HFFc6 (cell line): ENCODE results near the gene KIF26B. TPM values are rescaled to one million over a fixed set of nuclear protein-coding genes. Genes with fewer than 3 reads are reported as not detected.
"Not testable (repeated sequence)": the region's sequence is repeated elsewhere in the genome, so short reads cannot be mapped to it uniquely, and the experiment has no call there.

ENCODE experiments used
- DNase-seq: peaks from one replicate; pipeline ENCODE4 v3.0.0-alpha.2; 2018
- H3K27ac Mint-ChIP-seq: 2 replicates; pipeline ENCODE4 v1.8.0; 2020; ENCODE audit warnings: mild to moderate bottlenecking, mixed read lengths
- H3K27me3 Mint-ChIP-seq: 2 replicates; pipeline ENCODE4 v1.8.0; 2021; ENCODE audit warnings: mild to moderate bottlenecking, moderate library complexity, mixed read lengths; ENCODE audit not compliant: insufficient read depth
- H3K36me3 Mint-ChIP-seq: 2 replicates; pipeline ENCODE4 v1.8.0; 2021; ENCODE audit warnings: low read depth, mixed read lengths
- H3K4me1 Mint-ChIP-seq: 2 replicates; pipeline ENCODE4 v1.8.0; 2020; ENCODE audit warnings: low read depth, mixed read lengths
- H3K4me3 Mint-ChIP-seq: 2 replicates; pipeline ENCODE4 v1.8.0; 2020; ENCODE audit warnings: mild to moderate bottlenecking, moderate library complexity, mixed read lengths
- H3K9me3 Mint-ChIP-seq: 2 replicates; pipeline ENCODE4 v1.8.0; 2020; ENCODE audit warnings: mild to moderate bottlenecking, mixed read lengths
- CTCF ChIP-seq: fragments of 200-600 bp; sonication (generic); IDR thresholded peaks from 2 replicates; pipeline ENCODE4 v1.5.0; 2021; ENCODE audit warnings: antibody characterized with exemption, mild to moderate bottlenecking
- total RNA-seq, 6 experiments: library from RNA; stranded (reverse); fragmentation: NEBNext Ultra II Directional; extraction: Animal tissue kit (Norgen Biotek cat#: 25700); gene quantifications; 2 replicates in 1 of 6; 3 replicates in 5 of 6; pipeline ENCODE4 v1.2.3, GENCODE V29; 2021

Gene KIF26B
- total RNA-seq, 6 experiments from 2014 or later, result 4.6 to 7.5 (median 5.5) TPM

GRCh38 chr1:245353411-245353810 is 198.6 kb downstream of the KIF26B start:
- DNase-seq, result no peak
- TF ChIP-seq CTCF, result no peak
- Mint-ChIP-seq H3K4me3 (no peak overlapping the region), H3K4me1 (peaks cover 10% of the 10 kb centered on the region), H3K27ac (no peak overlapping the region), H3K36me3 (no peaks in the 10 kb centered on the region), H3K27me3 (no peaks in the 10 kb centered on the region), H3K9me3 (no peaks in the 10 kb centered on the region)

DNA sequence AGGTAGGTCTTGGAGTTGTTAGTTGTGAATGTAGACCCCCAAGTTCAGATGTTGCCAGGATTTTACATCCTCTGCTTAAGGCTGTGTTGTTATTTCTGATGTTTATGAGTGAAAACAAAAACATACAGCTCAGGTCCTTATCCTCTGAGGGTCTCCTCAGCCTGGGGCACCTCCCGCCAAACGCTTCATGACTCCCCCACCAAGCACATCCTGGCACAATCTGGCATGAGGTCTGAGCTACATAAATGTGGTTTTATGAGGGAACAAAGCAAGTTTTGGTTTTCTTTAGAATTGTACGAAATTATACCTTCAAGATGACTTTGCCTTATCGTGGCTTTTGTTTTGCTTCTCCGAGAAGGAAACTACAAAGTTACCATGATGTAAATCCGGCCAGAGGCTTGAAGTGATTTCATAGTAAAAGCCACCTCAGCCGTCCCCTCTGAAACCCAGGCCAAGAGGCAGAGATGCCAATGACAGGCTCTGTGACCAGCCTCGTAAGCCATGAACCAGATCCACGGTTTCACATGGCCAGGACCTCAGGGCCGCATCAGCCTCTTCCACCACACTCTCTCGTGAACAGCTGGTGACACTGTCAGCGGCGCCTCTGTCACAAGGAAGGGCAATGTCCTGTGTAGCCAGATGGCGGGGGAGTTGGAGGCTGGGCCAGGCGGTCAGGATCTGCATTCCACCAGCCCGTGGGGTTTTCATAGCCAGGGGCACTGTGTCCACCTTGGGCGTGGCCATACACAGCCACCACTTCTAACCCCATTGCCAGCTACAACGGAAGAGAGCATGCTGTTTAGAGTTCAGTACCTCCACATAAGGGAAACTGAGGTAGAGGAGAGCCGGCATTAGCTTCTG is 199.4 kb downstream of the KIF26B start:
- H3K4me1 Mint-ChIP-seq, result peaks cover 10% of the 10 kb centered on the region
- TF ChIP-seq CTCF, result no peak
- H3K27ac Mint-ChIP-seq, result no peak overlapping the region
- no peaks in the 10 kb centered on the region for H3K27me3 Mint-ChIP-seq
- H3K36me3 Mint-ChIP-seq, result no peaks in the 10 kb centered on the region
- DNase-seq, result no peak
- H3K4me3 Mint-ChIP-seq, result no peak overlapping the region
- no peaks in the 10 kb centered on the region for H3K9me3 Mint-ChIP-seq

DNA sequence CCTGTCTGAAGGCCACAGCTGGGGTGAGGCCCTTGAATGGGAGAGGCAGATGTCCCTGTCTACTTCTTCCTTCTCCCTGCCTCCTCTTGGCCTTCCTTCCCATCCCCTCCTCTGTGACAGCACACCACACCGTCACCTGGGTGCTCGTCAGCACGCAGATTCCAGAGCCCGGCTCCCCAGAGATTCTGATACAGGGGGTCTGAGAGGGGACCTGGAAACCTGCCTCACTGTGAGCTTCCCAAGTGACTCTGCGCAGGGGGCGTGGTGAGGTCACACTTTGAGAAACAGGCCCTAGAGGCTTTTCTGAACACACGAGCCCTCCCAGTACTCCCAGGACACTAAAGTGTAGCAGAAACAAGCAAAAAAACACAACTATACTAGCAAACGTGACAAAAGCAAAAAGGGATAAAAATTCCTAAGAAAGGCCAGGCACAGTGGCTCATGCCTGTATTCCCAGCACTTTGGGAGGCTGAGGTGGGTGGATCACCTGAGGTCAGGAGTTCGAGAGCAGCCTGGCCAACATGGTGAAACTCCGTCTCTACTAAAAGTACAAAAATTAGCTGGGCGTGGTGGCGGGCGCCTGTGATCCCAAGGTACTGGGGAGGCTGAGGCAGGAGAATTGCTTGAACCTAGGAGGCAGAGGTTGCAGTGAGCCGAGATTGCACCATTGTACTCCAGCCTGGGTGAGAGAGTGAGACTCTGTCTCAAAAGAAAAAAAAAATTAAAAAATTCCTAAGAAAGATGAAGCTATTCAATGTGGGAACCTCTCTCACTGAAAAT is 201.3 kb downstream of the KIF26B start:
- not testable (repeated sequence) for DNase-seq, H3K9me3 Mint-ChIP-seq, H3K4me1 Mint-ChIP-seq, H3K4me3 Mint-ChIP-seq, H3K27ac Mint-ChIP-seq, H3K27me3 Mint-ChIP-seq, H3K36me3 Mint-ChIP-seq

DNA sequence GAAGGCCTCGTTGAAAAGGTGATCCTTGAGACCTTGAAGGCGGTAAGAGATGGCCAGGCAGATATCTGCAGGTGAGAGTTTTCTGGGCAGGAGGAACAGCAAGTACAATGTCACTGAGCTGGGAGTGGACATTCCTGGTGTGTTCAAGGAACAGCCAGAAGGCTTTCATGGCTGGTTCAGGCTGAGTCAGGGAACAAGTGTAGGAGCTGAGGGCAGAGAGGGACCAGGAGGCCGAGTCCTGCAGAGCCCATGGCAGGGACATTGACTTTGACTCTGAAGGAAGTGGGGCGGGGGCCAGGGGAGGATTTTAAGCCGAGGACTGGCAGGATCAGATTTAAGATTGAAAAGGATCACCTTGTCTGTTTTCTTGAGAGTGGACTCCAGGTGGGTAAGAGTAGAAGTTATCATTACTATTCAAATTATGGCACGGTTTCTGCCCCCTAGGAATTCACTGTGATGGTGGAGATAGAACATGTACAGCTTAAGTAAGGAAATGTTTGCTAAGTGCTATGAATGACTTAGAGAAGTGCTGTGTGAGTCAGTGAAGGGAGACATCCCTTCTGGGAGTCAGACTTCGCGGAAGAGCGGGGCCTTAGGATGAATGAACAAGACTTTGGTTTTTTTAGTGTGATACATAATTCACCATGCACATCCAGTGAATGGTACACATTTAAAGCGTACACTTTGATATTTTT is 202.3 kb downstream of the KIF26B start:
- Mint-ChIP-seq H3K36me3 (no peaks in the 10 kb centered on the region), H3K9me3 (no peaks in the 10 kb centered on the region), H3K27me3 (no peaks in the 10 kb centered on the region), H3K4me3 (no peak overlapping the region), H3K4me1 (peaks cover 10% of the 10 kb centered on the region), H3K27ac (no peak overlapping the region)
- no peak for DNase-seq
- no peak for TF ChIP-seq CTCF

DNA sequence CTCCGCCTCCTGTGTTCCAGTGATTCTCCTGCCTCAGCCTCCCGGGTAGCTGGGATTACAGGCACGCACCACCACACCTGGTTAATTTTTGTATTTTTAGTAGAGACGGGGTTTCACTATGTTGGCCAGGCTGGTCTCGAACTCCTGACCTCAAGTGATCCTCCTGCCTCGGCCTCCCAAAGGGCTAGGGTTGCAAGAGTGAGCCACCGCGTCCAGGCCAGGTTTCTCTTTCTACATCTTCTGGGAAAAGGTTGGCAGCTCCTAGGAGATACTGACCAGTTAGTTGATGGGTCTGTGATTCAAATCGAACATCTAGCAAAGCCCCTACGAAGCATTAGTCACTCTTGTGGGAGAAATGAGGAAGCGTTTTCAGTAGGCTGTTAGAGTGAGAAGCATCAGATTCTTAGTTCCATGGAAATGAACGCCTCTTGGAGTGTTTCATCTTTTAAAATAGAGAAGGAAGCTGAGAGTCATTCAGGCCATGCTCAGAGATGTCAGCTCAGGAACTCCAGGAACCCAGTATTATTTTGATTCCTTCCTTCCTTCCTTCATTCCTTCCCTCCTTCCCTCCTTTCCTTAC is 204.4 kb downstream of the KIF26B start:
- H3K4me3 Mint-ChIP-seq, H3K27me3 Mint-ChIP-seq, H3K9me3 Mint-ChIP-seq, H3K27ac Mint-ChIP-seq, H3K36me3 Mint-ChIP-seq, DNase-seq, H3K4me1 Mint-ChIP-seq: not testable (repeated sequence)

GRCh38 chr1:245361065-245361464 is 206.3 kb downstream of the KIF26B start:
- TF ChIP-seq CTCF, result no peak
- Mint-ChIP-seq H3K4me1 (peaks cover 10% of the 10 kb centered on the region), H3K36me3 (no peaks in the 10 kb centered on the region), H3K27me3 (no peaks in the 10 kb centered on the region), H3K4me3 (no peak overlapping the region), H3K27ac (no peak overlapping the region), H3K9me3 (no peaks in the 10 kb centered on the region)
- DNase-seq, result no peak
